Caco-2 (cell line): ENCODE results near the gene SMIM3. TPM values are rescaled to one million over a fixed set of nuclear protein-coding genes. Genes with fewer than 3 reads are reported as not detected.

Experiments used
- BruUV-seq: library from RNA; stranded (reverse); fragments of 400-500 nt; replicated peaks from 2 replicates; lab custom pipeline; 2021; lab: Mats Ljungman, UMichigan
- CTCF ChIA-PET: fragments of 300-600 bp; sonication (Branson Sonifier 250); formaldehyde crosslinking; loops from one replicate; lab custom pipeline; 2022; ENCODE audit warnings: antibody characterized with exemption; lab: Charles Lee
- POLR2A ChIA-PET: fragments of 300-600 bp; sonication (Branson Sonifier 250); formaldehyde crosslinking; loops from one replicate; lab custom pipeline; 2022; ENCODE audit warnings: antibody characterized with exemption; lab: Charles Lee
- DNase-seq, 2 experiments: peaks; one replicate each; pipeline versions ENCODE4 v3.0.0 to v3.0.0-alpha.2; 2020 to 2022
- H3K27me3 ChIP-seq: replicated peaks from 2 replicates; pipeline ENCODE4 v1.6.0; 2011; ENCODE audit warnings: low read length; ENCODE audit not compliant: control insufficient read depth, insufficient read depth
- H3K36me3 ChIP-seq: 2 replicates; pipeline ENCODE4 v1.5.1; 2011; ENCODE audit warnings: low read length; ENCODE audit not compliant: control insufficient read depth, insufficient read depth
- H3K4me1 ChIP-seq: fragments of 250-450 bp; sonication (Bioruptor Pico); 2 replicates; pipeline ENCODE4 v1.5.1; 2020; ENCODE audit warnings: mild to moderate bottlenecking
- H3K4me3 ChIP-seq: 2 replicates; pipeline ENCODE4 v1.5.1; 2011; ENCODE audit warnings: low read depth, mild to moderate bottlenecking, control low read depth, low read length
- H3K9me3 ChIP-seq: fragments of 250-450 bp; sonication (Bioruptor Pico); 2 replicates; pipeline ENCODE4 v1.5.1; 2020; ENCODE audit warnings: mild to moderate bottlenecking, moderate library complexity
- H3K27ac Mint-ChIP-seq: one replicate; pipeline ENCODE4 v1.8.0; 2022; ENCODE audit warnings: mixed read lengths; ENCODE audit not compliant: unreplicated experiment
- H3K27me3 Mint-ChIP-seq: one replicate; pipeline ENCODE4 v1.8.0; 2022; ENCODE audit warnings: mixed read lengths; ENCODE audit not compliant: insufficient read depth, unreplicated experiment
- H3K36me3 Mint-ChIP-seq: one replicate; pipeline ENCODE4 v1.8.0; 2022; ENCODE audit warnings: mild to moderate bottlenecking, mixed read lengths; ENCODE audit not compliant: insufficient read depth, unreplicated experiment
- H3K4me1 Mint-ChIP-seq: one replicate; pipeline ENCODE4 v1.8.0; 2022; ENCODE audit warnings: low read depth, mixed read lengths; ENCODE audit not compliant: unreplicated experiment
- H3K4me3 Mint-ChIP-seq: one replicate; pipeline ENCODE4 v1.8.0; 2022; ENCODE audit warnings: mild to moderate bottlenecking, moderate library complexity, mixed read lengths; ENCODE audit not compliant: unreplicated experiment
- H3K9me3 Mint-ChIP-seq: one replicate; pipeline ENCODE4 v1.8.0; 2022; ENCODE audit warnings: mixed read lengths; ENCODE audit not compliant: unreplicated experiment
- CTCF ChIP-seq, 2 experiments: fragments of 200-600 bp in 1 of 2; IDR thresholded peaks; 1 replicate in 1 of 2; 2 replicates in 1 of 2; pipeline versions ENCODE4 v1.5.1 to v1.8.0; 2011 to 2022; ENCODE audit warnings: antibody characterized with exemption in 1 of 2, control low read depth in 1 of 2, inconsistent platforms in 1 of 2, low read depth in 1 of 2, low read length in 1 of 2, mild to moderate bottlenecking in 1 of 2, moderate library complexity in 1 of 2; ENCODE audit not compliant: insufficient read depth in 1 of 2, severe bottlenecking in 1 of 2, unreplicated experiment in 1 of 2
- intact Hi-C: fragments of 100-400 bp; cut with micrococcal nuclease; formaldehyde crosslinking; loops from one replicate; pipeline ENCODE4 v1.10.0; 2022; ENCODE audit not compliant: unreplicated experiment
- total RNA-seq: library from RNA; stranded (reverse); gene quantifications from 2 replicates; pipeline ENCODE4 v1.2.3, GENCODE V29; 2022

The SMIM3 gene
- total RNA-seq, 1 experiment from 2014 or later = 19.4 TPM

GRCh38 chr5:150780187-150780692 is 1.7 kb downstream of the SMIM3 start:
- CTCF ChIA-PET = interaction anchor here (0.6 to 2.4 kb wide), 3 partner anchors 22 to 807 kb away, joined by 3 to 18 read pairs (median 10); partner anchors contain the start of genes DCTN4 and RBM22
- Mint-ChIP-seq H3K4me3 (peak overlapping the region; percentile 91), H3K27ac (no peak overlapping the region), H3K27me3 (no peaks in the 10 kb centered on the region), H3K36me3 (peaks cover 14% of the 10 kb centered on the region), H3K9me3 (no peaks in the 10 kb centered on the region), H3K4me1 (peaks cover 32% of the 10 kb centered on the region)
- no peak overlapping the region for H3K4me3 ChIP-seq
- DNase-seq = no peak
- H3K4me1 ChIP-seq = peaks cover 43% of the 10 kb centered on the region
- intact Hi-C loops = no loop called here
- TF ChIP-seq CTCF (IDR thresholded peaks at IDR 0.05; ENCODE audit: insufficient read depth in 1 of 2, low read depth in 1 of 2, low read length in 1 of 2, severe bottlenecking in 1 of 2, unreplicated experiment in 1 of 2) = no peak
- no peaks in the 10 kb centered on the region for H3K27me3 ChIP-seq
- BruUV-seq = no TSS peak
- POLR2A ChIA-PET = no interaction called here
- H3K36me3 ChIP-seq = no peaks in the 10 kb centered on the region
- H3K9me3 ChIP-seq = no peaks in the 10 kb centered on the region

GRCh38 chr5:150780816-150781221 is 2.3 kb downstream of the SMIM3 start:
- no peaks in the 10 kb centered on the region for H3K36me3 ChIP-seq
- intact Hi-C loops = no loop called here
- no peak for TF ChIP-seq CTCF (IDR thresholded peaks at IDR 0.05; ENCODE audit: insufficient read depth in 1 of 2, low read depth in 1 of 2, low read length in 1 of 2, severe bottlenecking in 1 of 2, unreplicated experiment in 1 of 2)

GRCh38 chr5:150781706-150782614 is 3.4 kb downstream of the SMIM3 start:
- no peak for DNase-seq
- CTCF ChIA-PET = interaction anchor here (0.7 kb wide), 1 partner anchor 198 kb away, joined by 3 read pairs; no protein-coding TSS in a partner anchor
- Mint-ChIP-seq H3K9me3 (peaks cover 10% of the 10 kb centered on the region), H3K27me3 (no peaks in the 10 kb centered on the region), H3K4me1 (peaks cover 32% of the 10 kb centered on the region), H3K4me3 (no peak overlapping the region), H3K27ac (peak overlapping the region; percentile 54), H3K36me3 (peaks cover 14% of the 10 kb centered on the region)
- POLR2A ChIA-PET = interaction anchor here (1.8 kb wide), 1 partner anchor 81 kb away, joined by 6 read pairs; the partner anchor contains the start of gene RBM22
- Histone ChIP-seq H3K4me3 (no peak overlapping the region), H3K4me1 (peaks cover 43% of the 10 kb centered on the region), H3K27me3 (no peaks in the 10 kb centered on the region), H3K9me3 (no peaks in the 10 kb centered on the region), H3K36me3 (no peaks in the 10 kb centered on the region)
- BruUV-seq = no TSS peak
- TF ChIP-seq CTCF (IDR thresholded peaks at IDR 0.05; ENCODE audit: insufficient read depth in 1 of 2, low read depth in 1 of 2, low read length in 1 of 2, severe bottlenecking in 1 of 2, unreplicated experiment in 1 of 2) = no peak
- intact Hi-C loops = no loop called here

More at GRCh38 chr5:150780816-150781221, 2.3 kb downstream of the SMIM3 start:
- Histone ChIP-seq H3K9me3 (no peaks in the 10 kb centered on the region), H3K4me1 (peaks cover 43% of the 10 kb centered on the region), H3K4me3 (no peak overlapping the region), H3K27me3 (no peaks in the 10 kb centered on the region)
- H3K4me1 Mint-ChIP-seq = peaks cover 32% of the 10 kb centered on the region
- no peaks in the 10 kb centered on the region for H3K27me3 Mint-ChIP-seq
- BruUV-seq = no TSS peak
- H3K27ac Mint-ChIP-seq = no peak overlapping the region
- CTCF ChIA-PET = no interaction called here
- peaks cover 4% of the 10 kb centered on the region for H3K9me3 Mint-ChIP-seq
- DNase-seq = no peak
- peaks cover 14% of the 10 kb centered on the region for H3K36me3 Mint-ChIP-seq
- POLR2A ChIA-PET = no interaction called here
- H3K4me3 Mint-ChIP-seq = no peak overlapping the region
